SIG-M5 treated with dmso at 0.1 percent for 504 hours (cell line): Measurements from ENCODE around the gene OSBPL6.

Source experiments
- DNase-seq: peaks from one replicate; lab custom pipeline; 2025; ENCODE audit not compliant: unreplicated experiment; lab: John Stamatoyannopoulos, UW

Gene OSBPL6

GRCh38 chr2:178237488-178238153, 43.3 kb downstream of the OSBPL6 start:
- DNase-seq, result no peak

- no peak for DNase-seq
Observed at GRCh38 chr2:178238154-178238521, 43.8 kb downstream of the OSBPL6 start.

GRCh38 chr2:178238750-178239149, 44.4 kb downstream of the OSBPL6 start:
- no peak for DNase-seq

GRCh38 chr2:178241844-178242551, 47.7 kb downstream of the OSBPL6 start:
- no peak for DNase-seq

GRCh38 chr2:178242552-178242883, 48.2 kb downstream of the OSBPL6 start:
- no peak for DNase-seq

- no peak for DNase-seq
Observed at GRCh38 chr2:178243961-178244360, 49.6 kb downstream of the OSBPL6 start.

- DNase-seq, result no peak
Observed at GRCh38 chr2:178244777-178245176, 50.5 kb downstream of the OSBPL6 start.

- DNase-seq, result no peak
Observed at GRCh38 chr2:178246696-178247095, 52.4 kb downstream of the OSBPL6 start.

GRCh38 chr2:178247250-178247649, 52.9 kb downstream of the OSBPL6 start:
- no peak for DNase-seq

GRCh38 chr2:178250429-178250828, 56.1 kb downstream of the OSBPL6 start:
- no peak for DNase-seq

- DNase-seq, result no peak
Observed at GRCh38 chr2:178251151-178251955, 57.0 kb downstream of the OSBPL6 start.

GRCh38 chr2:178256382-178257042, 62.2 kb downstream of the OSBPL6 start:
- DNase-seq, result no peak

- DNase-seq, result no peak
Observed at GRCh38 chr2:178257127-178257526, 62.8 kb downstream of the OSBPL6 start.

GRCh38 chr2:178258916-178259315, 64.6 kb downstream of the OSBPL6 start:
- DNase-seq, result no peak

- DNase-seq, result no peak
Observed at GRCh38 chr2:178263159-178263860, 69.0 kb downstream of the OSBPL6 start.

- DNase-seq, result no peak
Observed at GRCh38 chr2:178264211-178264610, 69.9 kb downstream of the OSBPL6 start.

- no peak for DNase-seq
Observed at GRCh38 chr2:178265851-178266250, 71.5 kb downstream of the OSBPL6 start.

- no peak for DNase-seq
Observed at GRCh38 chr2:178266445-178266844, 72.1 kb downstream of the OSBPL6 start.

GRCh38 chr2:178267660-178268059, 73.3 kb downstream of the OSBPL6 start:
- no peak for DNase-seq

- no peak for DNase-seq
Observed at GRCh38 chr2:178268435-178268834, 74.1 kb downstream of the OSBPL6 start.
